Measurements from ENCODE around the gene MCC. TPM values are rescaled to one million over a fixed set of nuclear protein-coding genes. Genes with fewer than 3 reads are reported as not detected.
A peak's percentile ranks its signal among the peaks of the same experiment; 100 is the strongest.

MCC gene
- total RNA-seq, 3 donors from 2014 or later: 24.3 to 46.5 (median 29.4) TPM

GRCh38 chr5:113209498-113209897 is 278.8 kb downstream of the MCC start:
- TF ChIP-seq POLR2A (IDR thresholded peaks at IDR 0.05): no peak
- TF ChIP-seq POLR2AphosphoS5 (IDR thresholded peaks at IDR 0.05): no peak
- TF ChIP-seq CTCF (IDR thresholded peaks at IDR 0.05): no peak
- no peak for DNase-seq (ENCODE audit: low spot score in 2 of 2)
- no peaks in the 10 kb centered on the region for H3K27me3 ChIP-seq

GRCh38 chr5:113205807-113206206 is 282.4 kb downstream of the MCC start:
- H3K9me3 ChIP-seq: no peaks in the 10 kb centered on the region

More at GRCh38 chr5:113209498-113209897, 278.8 kb downstream of the MCC start:
- intact Hi-C loops (cut with DNase I; ENCODE audit: low total_unique reads): no loop called here
- Histone ChIP-seq H3K4me3 (no peak overlapping the region), H3K9me3 (no peaks in the 10 kb centered on the region), H3K36me3 (no peaks in the 10 kb centered on the region), H3K4me1 (peaks cover 0 to 8% of the 10 kb centered on the region in 2 donors), H3K27ac (no peak overlapping the region)

GRCh38 chr5:113205323-113205722 is 282.9 kb downstream of the MCC start:
- H3K4me1 ChIP-seq: peaks cover 0 to 10% of the 10 kb centered on the region in 2 donors
- no peaks in the 10 kb centered on the region for H3K27me3 ChIP-seq
- peak overlapping the region; percentile 5 to 41 for H3K27ac ChIP-seq
- no peak for DNase-seq (ENCODE audit: low spot score in 2 of 2)
- intact Hi-C loops (cut with DNase I; ENCODE audit: low total_unique reads): no loop called here
- no peak overlapping the region for H3K4me3 ChIP-seq
- TF ChIP-seq POLR2A (IDR thresholded peaks at IDR 0.05) (no peak), POLR2AphosphoS5 (IDR thresholded peaks at IDR 0.05) (no peak), CTCF (IDR thresholded peaks at IDR 0.05) (no peak)
- no peaks in the 10 kb centered on the region for H3K9me3 ChIP-seq
- no peaks in the 10 kb centered on the region for H3K36me3 ChIP-seq

More at GRCh38 chr5:113205807-113206206, 282.4 kb downstream of the MCC start:
- no peak overlapping the region for H3K27ac ChIP-seq
- H3K27me3 ChIP-seq: no peaks in the 10 kb centered on the region
- no peak for TF ChIP-seq POLR2A (IDR thresholded peaks at IDR 0.05)
- TF ChIP-seq CTCF (IDR thresholded peaks at IDR 0.05): no peak
- no peak for TF ChIP-seq POLR2AphosphoS5 (IDR thresholded peaks at IDR 0.05)
- DNase-seq (ENCODE audit: low spot score in 2 of 2): no peak
- intact Hi-C loops (cut with DNase I; ENCODE audit: low total_unique reads): no loop called here
- H3K36me3 ChIP-seq: no peaks in the 10 kb centered on the region
- no peak overlapping the region for H3K4me3 ChIP-seq
- peaks cover 0 to 10% of the 10 kb centered on the region in 2 donors for H3K4me1 ChIP-seq

DNA sequence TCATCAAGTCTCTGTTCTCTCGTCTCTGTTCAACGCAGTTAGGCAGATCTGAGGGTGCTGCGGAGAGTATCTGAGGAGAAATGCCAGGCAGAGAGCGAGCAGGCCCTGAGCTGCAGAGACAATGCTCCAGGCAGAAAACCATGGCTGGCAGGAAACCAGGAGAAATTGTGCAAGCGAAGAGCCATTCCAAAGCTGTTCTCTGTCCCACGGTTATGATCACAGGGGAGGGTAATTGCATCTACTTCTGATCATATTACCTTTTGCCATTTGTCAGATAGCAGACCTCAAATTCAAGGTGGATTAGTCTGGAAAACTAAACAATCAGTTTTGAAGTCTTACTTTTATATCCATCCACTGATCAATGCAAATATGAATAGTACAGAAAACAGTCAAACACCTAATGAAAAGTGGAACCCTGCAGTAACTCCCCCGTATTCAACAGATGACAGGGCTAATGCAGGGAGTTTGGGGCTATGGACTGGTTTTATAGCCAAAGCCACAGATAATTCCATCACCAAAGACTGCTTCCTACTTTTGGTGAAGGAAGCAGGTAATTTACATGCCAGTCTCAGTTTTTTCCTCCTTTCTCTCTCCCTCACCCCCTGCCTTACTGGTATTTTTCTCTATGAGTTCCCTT is 283.6 kb downstream of the MCC start:
- peak; percentile 78 to 81 for DNase-seq (ENCODE audit: low spot score in 2 of 2)
- intact Hi-C loops (cut with DNase I; ENCODE audit: low total_unique reads): no loop called here
- H3K4me1 ChIP-seq: peaks cover 0 to 10% of the 10 kb centered on the region in 2 donors
- no peaks in the 10 kb centered on the region for H3K9me3 ChIP-seq
- TF ChIP-seq CTCF (IDR thresholded peaks at IDR 0.05): no peak
- H3K36me3 ChIP-seq: no peaks in the 10 kb centered on the region
- peak overlapping the region in 1 of 2 donors; percentile 41 for H3K27ac ChIP-seq
- no peak overlapping the region for H3K4me3 ChIP-seq
- no peaks in the 10 kb centered on the region for H3K27me3 ChIP-seq

DNA sequence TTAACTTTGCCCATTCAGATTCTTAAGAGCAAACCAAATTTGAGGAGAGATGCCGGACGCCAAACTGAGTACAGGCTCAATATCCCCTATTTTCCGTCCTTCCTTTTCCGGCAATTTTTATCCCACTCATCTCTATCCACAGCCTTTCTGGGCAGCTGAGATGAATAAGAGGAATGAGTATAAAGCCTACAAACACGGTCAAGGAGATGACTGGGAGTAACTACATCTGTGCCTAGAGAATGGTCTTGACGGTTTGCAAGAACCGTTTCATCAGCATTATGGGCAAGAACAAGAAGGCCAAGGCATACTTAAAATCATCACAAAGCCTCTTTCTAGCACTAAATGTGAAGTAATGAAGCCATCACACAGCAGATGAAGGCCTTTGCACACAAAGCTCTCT is 284.3 kb downstream of the MCC start:
- intact Hi-C loops (cut with DNase I; ENCODE audit: low total_unique reads): no loop called here
- Histone ChIP-seq H3K9me3 (no peaks in the 10 kb centered on the region), H3K4me3 (no peak overlapping the region), H3K4me1 (peaks cover 0 to 10% of the 10 kb centered on the region in 2 donors), H3K36me3 (no peaks in the 10 kb centered on the region), H3K27me3 (no peaks in the 10 kb centered on the region), H3K27ac (no peak overlapping the region)
- TF ChIP-seq POLR2AphosphoS5 (IDR thresholded peaks at IDR 0.05): no peak
- TF ChIP-seq POLR2A (IDR thresholded peaks at IDR 0.05): no peak
- TF ChIP-seq CTCF (IDR thresholded peaks at IDR 0.05): no peak
- DNase-seq (ENCODE audit: low spot score in 2 of 2): no peak

Measured in breast epithelium (tissue), 4 donors.